Sciatic nerve (tissue), 1 donor: ENCODE data around the gene ERI3. TPM values are rescaled to one million over a fixed set of nuclear protein-coding genes. Genes with fewer than 3 reads are reported as not detected.

Source experiments
- total RNA-seq: library from RNA; stranded (reverse); fragmentation: NEBNext Ultra II Directional; extraction: Animal tissue kit (Norgen Biotek cat#: 25700); gene quantifications from one replicate; pipeline ENCODE4 v1.2.1, GENCODE V29; 2021
- donor health status: DM: no; HTN: no; CAD: no.

ERI3 gene
- total RNA-seq, 1 donor from 2014 or later = 59.8 TPM

Other genes with a start within 250 kb of the ERI3 start
- not detected for gene KLF17, start 236.4 kb downstream of the ERI3 start, total RNA-seq
- gene KLF18, start 213.6 kb downstream of the ERI3 start, total RNA-seq = not detected
- gene DMAP1, start 141.8 kb downstream of the ERI3 start, total RNA-seq = 35.9 TPM
- gene RNF220, start 50.0 kb upstream of the ERI3 start, total RNA-seq = 60.0 TPM